Non-pigmented ciliary epithelial cell (primary cell): ENCODE data around the gene LRRD1.

Experiments
- DNase-seq: peaks from one replicate; pipeline ENCODE4 v3.0.0-alpha.2; 2010; ENCODE audit warnings: low read depth

LRRD1 gene

GRCh38 chr7:92141161-92141560, 37.8 kb downstream of the LRRD1 start:
- DNase-seq, result no peak

GRCh38 chr7:92137557-92137956, 41.4 kb downstream of the LRRD1 start:
- DNase-seq, result no peak

- no peak for DNase-seq
These were observed 43.7 kb downstream of the LRRD1 start for GRCh38 chr7:92135052-92135889.

- DNase-seq, result peak; percentile 63
These were observed 44.5 kb downstream of the LRRD1 start, which contains the start of gene CYP51A1 for GRCh38 chr7:92134271-92135051. Gene CYP51A1, minus strand, starts transcription at chr7:92134477. Its CDS starts 113 bp downstream, at chr7:92134364.

- no peak for DNase-seq
These were observed 45.1 kb downstream of the LRRD1 start for GRCh38 chr7:92133737-92134270.

GRCh38 chr7:92133133-92133736, 45.7 kb downstream of the LRRD1 start:
- DNase-seq, result no peak

DNA sequence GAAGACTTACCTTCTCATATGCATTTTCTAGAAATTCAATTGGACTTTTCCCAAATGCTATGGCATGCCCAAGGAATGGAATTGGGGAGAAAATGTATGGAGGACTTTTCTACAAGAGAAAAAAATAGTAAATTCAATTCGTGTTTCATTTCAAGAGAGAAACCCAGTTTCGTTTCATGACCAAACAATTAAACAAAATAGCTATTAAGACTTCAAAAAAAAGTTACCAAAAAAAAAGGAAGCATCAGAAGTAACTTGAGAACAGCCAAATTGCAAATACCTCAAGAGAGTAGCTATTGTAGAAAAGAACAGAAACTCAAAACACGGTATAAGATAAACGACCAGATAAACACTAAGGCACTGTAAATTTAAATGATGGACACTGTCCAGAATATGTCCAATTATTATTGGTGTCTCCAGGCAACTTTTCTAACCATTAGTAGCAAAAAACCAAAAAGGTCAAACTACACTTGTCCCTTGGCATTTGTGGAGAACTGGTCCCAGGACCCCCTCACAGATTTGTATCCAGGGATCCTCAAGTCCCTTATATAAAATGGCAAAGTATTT, 47.1 kb downstream of the LRRD1 start:
- no peak for DNase-seq

DNA sequence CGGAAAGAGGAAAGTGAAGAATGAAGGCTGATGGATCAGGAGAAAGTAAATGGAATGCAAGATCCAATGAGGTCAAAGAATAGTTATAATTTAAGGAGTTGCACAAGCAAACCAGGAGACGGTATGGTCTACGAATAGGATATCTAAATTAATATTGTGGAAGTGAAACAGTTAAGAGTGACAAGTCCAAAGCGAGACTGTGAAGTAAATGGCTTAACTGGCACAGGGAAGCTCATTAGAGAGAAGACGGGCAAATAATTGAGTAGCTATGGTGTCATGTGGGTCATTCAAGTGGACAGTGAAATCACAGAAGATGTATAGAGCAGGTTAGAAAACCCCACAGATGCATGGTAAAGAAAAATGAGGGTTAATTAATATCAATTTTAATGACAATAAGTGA, 47.8 kb downstream of the LRRD1 start:
- no peak for DNase-seq

GRCh38 chr7:92121681-92122080, 57.3 kb downstream of the LRRD1 start:
- no peak for DNase-seq

DNA sequence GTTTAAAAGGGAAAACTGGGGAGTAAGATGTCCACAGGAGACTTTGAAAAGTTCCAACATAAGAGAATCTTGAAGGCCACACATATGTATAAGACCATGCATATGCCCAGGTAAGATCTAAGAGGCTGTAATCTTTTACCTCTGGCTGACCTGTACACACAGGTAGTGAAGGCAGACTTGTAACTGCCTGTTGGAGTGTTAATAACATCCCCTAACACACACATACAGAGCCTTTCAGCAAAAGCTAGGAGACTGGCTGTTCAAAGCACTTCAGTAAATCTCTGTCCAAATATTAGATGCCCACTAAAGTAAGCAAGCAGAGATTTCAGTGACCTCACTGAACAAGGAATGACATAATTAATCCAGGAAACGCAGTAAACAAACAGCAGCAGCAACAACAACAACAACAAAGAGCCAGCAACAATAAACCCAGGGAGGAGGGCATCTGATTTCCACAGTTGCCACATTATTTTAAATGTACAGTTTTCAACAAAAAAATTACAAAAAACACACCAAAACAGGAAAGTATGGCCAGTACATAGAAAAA, 59.7 kb downstream of the LRRD1 start:
- no peak for DNase-seq

- DNase-seq, result no peak
These were observed 62.0 kb downstream of the LRRD1 start for GRCh38 chr7:92116949-92117348.

GRCh38 chr7:92115821-92116220, 63.1 kb downstream of the LRRD1 start:
- DNase-seq, result no peak

DNA sequence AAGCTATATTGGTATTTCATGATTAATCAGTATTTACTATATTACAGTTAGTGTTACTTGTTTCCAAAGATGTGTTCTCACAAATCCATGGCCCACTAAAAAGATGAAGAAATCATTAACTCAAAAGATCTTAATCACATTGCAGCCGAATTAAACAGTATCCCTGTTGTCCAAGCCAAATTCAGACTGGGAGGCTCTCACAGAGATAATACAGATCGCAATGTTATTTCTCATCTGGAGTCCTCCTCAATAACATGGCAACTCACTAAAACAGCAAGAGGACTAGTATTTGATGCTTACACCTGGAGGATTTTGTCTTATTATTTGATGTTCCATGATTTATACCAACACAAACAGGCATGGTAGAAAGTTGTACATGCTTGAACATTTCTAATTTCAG, 68.1 kb downstream of the LRRD1 start:
- no peak for DNase-seq

DNA sequence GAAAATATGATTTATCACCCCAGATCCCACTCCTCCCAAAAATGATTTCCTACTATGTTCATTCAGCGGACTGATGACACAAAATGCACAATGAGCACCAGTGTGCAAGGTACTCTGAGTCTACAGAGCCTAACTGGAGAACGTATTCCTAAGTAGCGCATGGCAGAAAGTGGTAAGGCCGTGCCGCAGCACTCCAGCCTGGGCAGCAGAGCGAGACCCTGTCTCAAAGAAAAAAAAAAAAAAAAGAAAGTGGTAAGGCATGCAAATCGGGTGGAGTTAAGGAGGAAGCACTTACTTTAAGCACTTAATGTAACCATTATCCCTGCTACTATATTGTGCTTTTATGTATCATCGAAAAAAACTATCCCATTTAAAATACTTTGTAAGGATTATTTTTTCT, 70.1 kb downstream of the LRRD1 start:
- DNase-seq, result no peak

- peak; percentile 10 for DNase-seq
These were observed 76.1 kb downstream of the LRRD1 start for GRCh38 chr7:92102862-92103261.

DNA sequence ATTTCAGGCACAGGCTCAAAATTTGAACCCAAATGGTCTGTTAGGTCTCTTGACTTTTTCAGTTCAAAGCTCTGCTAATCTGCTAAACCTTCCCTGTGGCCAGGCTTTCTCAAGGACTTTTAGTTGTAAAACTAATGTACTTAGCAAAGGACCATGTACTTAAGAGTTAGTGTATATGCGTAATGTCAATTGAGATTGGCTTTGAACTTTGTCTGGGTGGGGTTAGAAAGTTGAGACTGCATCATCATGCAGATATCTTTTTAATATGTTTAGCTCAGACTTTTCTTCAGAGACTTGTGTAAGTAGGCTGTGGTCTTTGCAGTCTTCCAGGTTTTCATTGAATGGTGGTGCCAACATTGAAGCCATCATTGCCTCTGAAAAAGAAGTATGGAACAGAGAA, 78.4 kb downstream of the LRRD1 start:
- no peak for DNase-seq

GRCh38 chr7:92095380-92095779, 83.6 kb downstream of the LRRD1 start:
- DNase-seq, result no peak
